Tongue (tissue), 2 donors: ENCODE results near the gene ZBTB17. TPM values are rescaled to one million over a fixed set of nuclear protein-coding genes. Genes with fewer than 3 reads are reported as not detected.
"Not testable (repeated sequence)": the region's sequence is repeated elsewhere in the genome, so short reads cannot be mapped to it uniquely, and the experiment has no call there.

Experiments
- DNase-seq: peaks from one replicate; pipeline ENCODE4 v3.0.0-alpha.2; 2015
- total RNA-seq: library from RNA; depleted of rRNA; stranded (reverse); fragments of >200 nt; gene quantifications from one replicate; pipeline ENCODE4 v1.2.3, GENCODE V29; 2014

Gene ZBTB17
- total RNA-seq, 1 donor from 2014 or later: 22.7 TPM

GRCh38 chr1:15988856-15989736 lies 13.2 kb upstream of the ZBTB17 start:
- no peak for DNase-seq

- DNase-seq: no peak
Observed at GRCh38 chr1:15985611-15986297, 9.9 kb upstream of the ZBTB17 start.

- DNase-seq: no peak
Observed at GRCh38 chr1:15983275-15983674, 7.4 kb upstream of the ZBTB17 start.

- DNase-seq: no peak
Observed at GRCh38 chr1:15981679-15982078, 5.8 kb upstream of the ZBTB17 start.

GRCh38 chr1:15977947-15978346 lies 2.0 kb upstream of the ZBTB17 start:
- not testable (repeated sequence) for DNase-seq

GRCh38 chr1:15975358-15975804 lies 520 bp downstream of the ZBTB17 start:
- peak; percentile 73 for DNase-seq

- DNase-seq: no peak
Observed at GRCh38 chr1:15974855-15975254, 1.0 kb downstream of the ZBTB17 start.

- DNase-seq: no peak
Observed at GRCh38 chr1:15973772-15974171, 2.1 kb downstream of the ZBTB17 start.

- DNase-seq: no peak
Observed at GRCh38 chr1:15972409-15972808, 3.5 kb downstream of the ZBTB17 start.

- DNase-seq: no peak
Observed at GRCh38 chr1:15970911-15971310, 5.0 kb downstream of the ZBTB17 start.

GRCh38 chr1:15969321-15969880 lies 6.5 kb downstream of the ZBTB17 start:
- DNase-seq: no peak

- DNase-seq: no peak
Observed at GRCh38 chr1:15968172-15968571, 7.7 kb downstream of the ZBTB17 start.

GRCh38 chr1:15966956-15967344 lies 9.0 kb downstream of the ZBTB17 start:
- DNase-seq: no peak

- no peak for DNase-seq
Observed at GRCh38 chr1:15966081-15966955, 9.6 kb downstream of the ZBTB17 start.

GRCh38 chr1:15965228-15965767 lies 10.6 kb downstream of the ZBTB17 start:
- no peak for DNase-seq

- no peak for DNase-seq
Observed at GRCh38 chr1:15963968-15964648, 11.8 kb downstream of the ZBTB17 start.

GRCh38 chr1:15963363-15963967 lies 12.4 kb downstream of the ZBTB17 start:
- no peak for DNase-seq

GRCh38 chr1:15962671-15963362 lies 13.1 kb downstream of the ZBTB17 start:
- no peak for DNase-seq

- no peak for DNase-seq
Observed at GRCh38 chr1:15962176-15962575, 13.7 kb downstream of the ZBTB17 start.

- no peak for DNase-seq
Observed at GRCh38 chr1:15961492-15961891, 14.4 kb downstream of the ZBTB17 start.
